Endothelial cell of umbilical vein (primary cell): ENCODE data around the gene C8B. TPM values are rescaled to one million over a fixed set of nuclear protein-coding genes. Genes with fewer than 3 reads are reported as not detected.

ENCODE experiments used
- BruUV-seq: library from RNA; stranded (reverse); fragments of 400-500 nt; replicated peaks from 2 replicates; lab custom pipeline; 2021; lab: Mats Ljungman, UMichigan
- CTCF ChIA-PET: fragments of 300-600, 350-600 bp; sonication (Branson Sonifier 250); formaldehyde crosslinking; loops from one replicate; lab custom pipeline; 2021; ENCODE audit warnings: antibody characterized with exemption, inconsistent platforms; lab: Charles Lee
- POLR2A ChIA-PET: fragments of 300-600, 350-600 bp; sonication (Branson Sonifier 250); formaldehyde crosslinking; loops from one replicate; lab custom pipeline; 2021; ENCODE audit warnings: antibody characterized with exemption, inconsistent platforms; lab: Charles Lee
- DNase-seq: peaks from one replicate; pipeline ENCODE4 v3.0.0-alpha.2; 2011; ENCODE audit warnings: low read depth, low spot score
- FAIRE-seq: peaks from 2 replicates; lab custom pipeline; 2011; peaks lifted over from hg19 to GRCh38; lab: Jason Lieb, UNC
- H2AFZ ChIP-seq: 2 replicates; pipeline ENCODE4 v1.6.0; 2012; ENCODE audit warnings: low read depth, low read length, control low read depth, inconsistent platforms
- H3K27ac ChIP-seq: 2 replicates; pipeline ENCODE4 v1.5.1; 2011; ENCODE audit warnings: low read depth, mild to moderate bottlenecking, control low read depth, low read length, moderate library complexity; ENCODE audit not compliant: insufficient read depth
- H3K27me3 ChIP-seq, 2 experiments: 2 replicates each; pipeline versions ENCODE4 v1.6.0 to v1.6.1; 2011; ENCODE audit warnings: low read length in 2 of 2, mixed read lengths in 1 of 2; ENCODE audit not compliant: control insufficient read depth in 2 of 2, insufficient read depth in 2 of 2
- H3K36me3 ChIP-seq, 2 experiments: 2 replicates in 1 of 2; 3 replicates in 1 of 2; pipeline ENCODE4 v1.5.1; 2011; ENCODE audit warnings: low read length in 2 of 2, mild to moderate bottlenecking in 1 of 2, moderate library complexity in 1 of 2; ENCODE audit not compliant: control insufficient read depth in 2 of 2, insufficient read depth in 2 of 2; ENCODE audit errors: extremely low read depth in 1 of 2
- H3K4me1 ChIP-seq: 3 replicates; pipeline ENCODE4 v1.5.1; 2011; ENCODE audit warnings: mild to moderate bottlenecking, low read length; ENCODE audit not compliant: control insufficient read depth, insufficient read depth; ENCODE audit errors: extremely low read depth
- H3K4me2 ChIP-seq: 2 replicates; pipeline ENCODE4 v1.6.1; 2011; ENCODE audit warnings: low read length, control low read depth, mixed read lengths; ENCODE audit not compliant: insufficient read depth
- H3K4me3 ChIP-seq, 3 experiments: fragments of 200-600 bp in 1 of 3; sonication (generic), shearing (Covaris generic) in 1 of 3; replicated peaks in 1 of 3; 2 replicates each; pipeline ENCODE4 v1.5.1; 2011 to 2016; ENCODE audit warnings: control low read depth in 3 of 3, low read length in 3 of 3, mild to moderate bottlenecking in 2 of 3, inconsistent platforms in 1 of 3, low read depth in 1 of 3, moderate library complexity in 1 of 3; ENCODE audit not compliant: insufficient read depth in 1 of 3
- H3K79me2 ChIP-seq: 2 replicates; pipeline ENCODE4 v1.6.0; 2012; ENCODE audit warnings: low read length, inconsistent platforms; ENCODE audit not compliant: control insufficient read depth, insufficient read depth
- H3K9ac ChIP-seq: replicated peaks from 2 replicates; pipeline ENCODE3; 2011; ENCODE audit warnings: low read length, control low read depth; ENCODE audit not compliant: insufficient read depth; ENCODE audit errors: extremely low read depth
- H3K9me1 ChIP-seq: replicated peaks from 3 replicates; pipeline ENCODE4 v1.6.0; 2011; ENCODE audit warnings: mild to moderate bottlenecking, low read length; ENCODE audit not compliant: control insufficient read depth, insufficient read depth; ENCODE audit errors: extremely low read depth
- H3K9me3 ChIP-seq: replicated peaks from 2 replicates; pipeline ENCODE4 v1.5.1; 2012; ENCODE audit warnings: low read length, inconsistent platforms; ENCODE audit not compliant: control insufficient read depth, insufficient read depth
- H4K20me1 ChIP-seq: replicated peaks from 2 replicates; pipeline ENCODE3; 2011; ENCODE audit warnings: mild to moderate bottlenecking, low read length; ENCODE audit not compliant: control insufficient read depth, insufficient read depth; ENCODE audit errors: extremely low read depth
- CTCF ChIP-seq, 2 donors: IDR thresholded peaks; 1 replicate in 1 of 2; 2 replicates in 1 of 2; pipeline ENCODE4 v1.5.1; 2011; ENCODE audit warnings: low read length in 2 of 2, mild to moderate bottlenecking in 2 of 2, moderate library complexity in 2 of 2, control low read depth in 1 of 2, inconsistent platforms in 1 of 2, low read depth in 1 of 2; ENCODE audit not compliant: insufficient read depth in 1 of 2; ENCODE audit errors: extremely low read depth in 1 of 2
- EZH2 ChIP-seq: IDR thresholded peaks from 2 replicates; pipeline ENCODE4 v1.6.1; 2012; ENCODE audit warnings: borderline replicate concordance, low read depth, mild to moderate bottlenecking, moderate library complexity, low read length, inconsistent platforms; ENCODE audit not compliant: severe bottlenecking
- FOS ChIP-seq: IDR thresholded peaks from 2 replicates; pipeline ENCODE4 v1.6.1; 2011; ENCODE audit warnings: mild to moderate bottlenecking, low read length, moderate library complexity, borderline replicate concordance; ENCODE audit not compliant: insufficient read depth
- GATA2 ChIP-seq: IDR thresholded peaks from 2 replicates; pipeline ENCODE4 v1.7.0; 2011; ENCODE audit warnings: low read depth, mild to moderate bottlenecking, moderate library complexity, mixed read lengths, low read length; ENCODE audit not compliant: insufficient read length, insufficient read depth
- JUN ChIP-seq: IDR thresholded peaks from 2 replicates; pipeline ENCODE4 v1.6.1; 2011; ENCODE audit warnings: borderline replicate concordance, low read depth; ENCODE audit not compliant: insufficient read length, insufficient read depth
- MYC ChIP-seq: IDR thresholded peaks from one replicate; pipeline ENCODE4 v1.6.1; 2011; ENCODE audit warnings: mild to moderate bottlenecking, low read depth, low read length
- POLR2A ChIP-seq: IDR thresholded peaks from 2 replicates; pipeline ENCODE4 v1.6.1; 2012; ENCODE audit warnings: low read depth, mild to moderate bottlenecking, control low read depth, low read length
- POLR2AphosphoS5 ChIP-seq: IDR thresholded peaks from 2 replicates; pipeline ENCODE4 v1.6.1; 2012; ENCODE audit warnings: low read depth, mild to moderate bottlenecking, control low read depth, low read length, moderate library complexity; ENCODE audit not compliant: insufficient read depth
- dilution Hi-C: fragments of 300-500 bp; cut with MboI; formaldehyde crosslinking; loops from one replicate; pipeline ENCODE4 v1.15.0; 2019; ENCODE audit warnings: low sequenced_read_pairs; ENCODE audit not compliant: extremely low pct_ligation_motif_present
- intact Hi-C: fragments of 100-400 bp; cut with micrococcal nuclease; formaldehyde crosslinking; loops from one replicate; pipeline ENCODE4 v1.10.0; 2022
- polyA plus RNA-seq, 4 experiments: library from polyadenylated mRNA; depleted of rRNA in 3 of 4; stranded (reverse) in 3 of 4; unstranded in 1 of 4; fragments of >200 nt; gene quantifications; 2 replicates each; pipeline versions ENCODE4 v1.2.1 to v1.2.3, GENCODE V29; 2011 to 2012; ENCODE audit warnings: missing spikeins in 1 of 4
- total RNA-seq: library from RNA; stranded (reverse); gene quantifications from 2 replicates; pipeline ENCODE4 v1.2.3, GENCODE V29; 2021
- TF ChIP-seq, protein P1 (sequence below): IDR thresholded peaks from 2 replicates; pipeline ENCODE4 v1.6.1; 2011; ENCODE audit not compliant: insufficient read depth, insufficient read length

Gene C8B
- total and polyA plus RNA-seq, 2 donors (not counting 3 experiments of a cell fraction or from before 2014, with no cell fraction given), result not detected

- H3K27ac ChIP-seq, result no peak overlapping the region
- no peak overlapping the region for H3K9ac ChIP-seq
- H3K27me3 ChIP-seq, result no peaks in the 10 kb centered on the region
- no peaks in the 10 kb centered on the region for H3K79me2 ChIP-seq
- H3K9me1 ChIP-seq, result no peaks in the 10 kb centered on the region
- no peaks in the 10 kb centered on the region for H3K4me1 ChIP-seq
- POLR2A ChIA-PET, result no interaction called here
- FAIRE-seq (no peak), DNase-seq (no peak)
- intact Hi-C loops (no loop called here), dilution Hi-C loops (no loop called here)
- no peak overlapping the region for H3K4me2 ChIP-seq
- H3K9me3 ChIP-seq, result no peaks in the 10 kb centered on the region
- no peaks in the 10 kb centered on the region for H3K36me3 ChIP-seq
- H2AFZ ChIP-seq, result no peak overlapping the region
- H4K20me1 ChIP-seq, result no peaks in the 10 kb centered on the region
- CTCF ChIA-PET, result no interaction called here
- H3K4me3 ChIP-seq, result no peak overlapping the region
- no TSS peak for BruUV-seq
- TF ChIP-seq JUN (no peak), MYC (no peak), GATA2 (no peak)
- TF ChIP-seq, protein P1, sequence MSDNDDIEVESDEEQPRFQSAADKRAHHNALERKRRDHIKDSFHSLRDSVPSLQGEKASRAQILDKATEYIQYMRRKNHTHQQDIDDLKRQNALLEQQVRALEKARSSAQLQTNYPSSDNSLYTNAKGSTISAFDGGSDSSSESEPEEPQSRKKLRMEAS, result no peak
Observed at GRCh38 chr1:57015071-57015470, 49.3 kb upstream of the C8B start.

GRCh38 chr1:57013522-57013921, 47.7 kb upstream of the C8B start:
- Histone ChIP-seq H3K4me2 (no peak overlapping the region), H3K9me3 (no peaks in the 10 kb centered on the region), H3K4me1 (no peaks in the 10 kb centered on the region), H3K36me3 (no peaks in the 10 kb centered on the region), H3K9ac (no peak overlapping the region), H3K27me3 (no peaks in the 10 kb centered on the region), H2AFZ (no peak overlapping the region), H3K9me1 (no peaks in the 10 kb centered on the region), H4K20me1 (no peaks in the 10 kb centered on the region), H3K27ac (no peak overlapping the region), H3K4me3 (no peak overlapping the region), H3K79me2 (no peaks in the 10 kb centered on the region)
- DNase-seq (no peak), FAIRE-seq (no peak)
- ChIA-PET CTCF (no interaction called here), POLR2A (no interaction called here)
- no peak for TF ChIP-seq POLR2A
- TF ChIP-seq, protein P1, result no peak
- TF ChIP-seq MYC, result no peak
- TF ChIP-seq GATA2, result no peak
- no peak for TF ChIP-seq CTCF (IDR thresholded peaks at IDR 0.05; ENCODE audit: extremely low read depth in 1 of 2, insufficient read depth in 1 of 2, low read depth in 1 of 2, low read length in 2 of 2)
- TF ChIP-seq JUN, result no peak
- no peak for TF ChIP-seq EZH2
- TF ChIP-seq POLR2AphosphoS5, result no peak
- no peak for TF ChIP-seq FOS
- intact Hi-C loops, result no loop called here
- no TSS peak for BruUV-seq
- dilution Hi-C loops, result no loop called here
